CD4-positive, alpha-beta T cell treated with Interleukin-4 for 1 hour (primary cell): ENCODE measurements around the gene SHCBP1.
"Not testable (repeated sequence)": the region's sequence is repeated elsewhere in the genome, so short reads cannot be mapped to it uniquely, and the experiment has no call there.

Experiments used
- DNase-seq, 2 donors: peaks; one replicate each; pipeline ENCODE4 v3.0.0-alpha.2; 2020 to 2022

Gene SHCBP1, protein sequence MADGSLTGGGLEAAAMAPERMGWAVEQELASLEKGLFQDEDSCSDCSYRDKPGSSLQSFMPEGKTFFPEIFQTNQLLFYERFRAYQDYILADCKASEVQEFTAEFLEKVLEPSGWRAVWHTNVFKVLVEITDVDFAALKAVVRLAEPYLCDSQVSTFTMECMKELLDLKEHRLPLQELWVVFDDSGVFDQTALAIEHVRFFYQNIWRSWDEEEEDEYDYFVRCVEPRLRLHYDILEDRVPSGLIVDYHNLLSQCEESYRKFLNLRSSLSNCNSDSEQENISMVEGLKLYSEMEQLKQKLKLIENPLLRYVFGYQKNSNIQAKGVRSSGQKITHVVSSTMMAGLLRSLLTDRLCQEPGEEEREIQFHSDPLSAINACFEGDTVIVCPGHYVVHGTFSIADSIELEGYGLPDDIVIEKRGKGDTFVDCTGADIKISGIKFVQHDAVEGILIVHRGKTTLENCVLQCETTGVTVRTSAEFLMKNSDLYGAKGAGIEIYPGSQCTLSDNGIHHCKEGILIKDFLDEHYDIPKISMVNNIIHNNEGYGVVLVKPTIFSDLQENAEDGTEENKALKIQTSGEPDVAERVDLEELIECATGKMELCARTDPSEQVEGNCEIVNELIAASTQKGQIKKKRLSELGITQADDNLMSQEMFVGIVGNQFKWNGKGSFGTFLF

DNA sequence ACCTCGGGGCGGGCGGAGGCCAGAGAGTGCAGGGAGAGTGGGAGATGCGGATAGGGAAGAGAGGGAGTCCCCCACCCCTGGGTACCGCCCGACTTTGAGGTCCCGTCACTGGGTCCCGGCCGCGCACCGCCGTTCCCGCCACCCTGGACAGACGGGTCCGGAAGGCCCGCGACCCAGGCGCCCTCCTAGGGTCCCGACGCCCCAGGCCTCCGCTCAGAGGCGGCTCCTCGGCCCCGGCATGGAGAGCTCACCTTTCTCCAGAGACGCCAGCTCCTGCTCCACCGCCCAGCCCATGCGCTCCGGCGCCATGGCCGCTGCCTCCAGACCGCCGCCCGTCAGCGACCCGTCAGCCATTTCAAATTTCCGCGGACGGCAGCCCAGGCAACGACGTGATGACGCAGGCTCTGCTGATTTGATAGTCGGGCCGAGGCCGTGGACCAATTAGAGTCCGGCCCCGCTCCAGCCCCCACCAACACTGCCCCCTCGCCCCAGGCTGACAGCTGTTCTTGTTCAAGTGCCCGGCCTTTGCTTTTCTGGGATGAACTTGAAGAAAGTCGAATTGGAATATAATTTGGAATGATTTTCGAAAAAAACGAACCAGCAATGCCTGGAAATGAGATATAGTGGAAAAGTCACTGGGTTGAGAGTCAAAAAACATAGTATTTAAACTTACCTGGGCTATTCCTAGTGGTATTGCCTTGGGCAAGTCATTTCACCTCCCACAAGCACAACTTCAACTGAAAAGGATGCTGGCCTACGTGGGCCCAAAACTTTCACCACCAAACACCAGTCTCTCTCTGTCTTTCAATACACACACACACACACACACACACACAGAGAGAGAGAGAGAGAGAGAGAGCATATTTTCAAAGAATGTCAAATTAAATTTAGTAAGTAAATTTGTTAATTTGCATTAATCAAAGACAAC, at the start of gene SHCBP1:
TSS of gene SHCBP1 (minus strand) at position 374 of the 928 bp plus-strand sequence. CDS start at position 354, 20 bp downstream.
- DNase-seq = peak; percentile 73

DNA sequence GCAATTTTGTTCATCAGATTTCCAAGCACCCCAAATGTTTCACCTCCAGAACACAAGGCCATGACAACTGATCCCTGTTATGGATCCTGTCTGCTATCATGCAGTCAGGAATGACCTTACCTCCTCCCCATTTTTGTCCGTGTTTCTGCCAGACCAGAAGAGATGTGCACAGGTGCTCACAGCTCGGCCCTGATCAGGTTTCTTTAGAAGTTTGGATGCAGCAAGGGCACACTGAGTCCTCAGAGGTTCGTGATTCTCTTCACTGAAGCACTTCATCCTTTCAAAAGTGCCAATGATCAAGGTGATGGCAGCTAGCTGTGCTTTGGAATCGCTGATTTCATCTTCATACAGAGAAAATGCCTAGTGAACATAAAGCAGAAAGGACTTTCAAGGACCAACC, 40.9 kb upstream of the SHCBP1 start:
- DNase-seq = no peak

DNA sequence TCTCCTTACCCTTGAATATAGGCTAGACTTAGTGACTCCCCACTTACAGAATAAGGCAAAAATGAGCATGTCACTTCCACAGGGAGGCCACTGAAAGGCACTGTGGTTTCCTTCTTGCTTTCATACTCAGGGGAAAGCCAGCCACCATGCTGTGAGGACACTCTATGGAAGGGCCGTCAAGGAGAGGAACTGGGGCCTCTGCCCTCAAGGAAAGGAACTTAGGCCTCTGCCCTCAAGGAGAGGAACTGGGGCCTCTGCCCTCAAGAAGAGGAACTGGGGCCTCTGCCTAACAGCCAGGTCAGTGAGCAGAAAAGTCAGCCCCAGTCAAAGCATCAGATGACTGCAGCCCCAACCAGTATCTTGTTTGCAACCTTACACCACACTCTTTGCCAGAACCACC, 37.7 kb upstream of the SHCBP1 start:
- DNase-seq = peak; percentile 26 to 74

- DNase-seq = no peak
Measured at GRCh38 chr16:46651305-46651704, 30.1 kb upstream of the SHCBP1 start.

- DNase-seq = no peak
Measured at GRCh38 chr16:46650254-46650623, 29.1 kb upstream of the SHCBP1 start.

DNA sequence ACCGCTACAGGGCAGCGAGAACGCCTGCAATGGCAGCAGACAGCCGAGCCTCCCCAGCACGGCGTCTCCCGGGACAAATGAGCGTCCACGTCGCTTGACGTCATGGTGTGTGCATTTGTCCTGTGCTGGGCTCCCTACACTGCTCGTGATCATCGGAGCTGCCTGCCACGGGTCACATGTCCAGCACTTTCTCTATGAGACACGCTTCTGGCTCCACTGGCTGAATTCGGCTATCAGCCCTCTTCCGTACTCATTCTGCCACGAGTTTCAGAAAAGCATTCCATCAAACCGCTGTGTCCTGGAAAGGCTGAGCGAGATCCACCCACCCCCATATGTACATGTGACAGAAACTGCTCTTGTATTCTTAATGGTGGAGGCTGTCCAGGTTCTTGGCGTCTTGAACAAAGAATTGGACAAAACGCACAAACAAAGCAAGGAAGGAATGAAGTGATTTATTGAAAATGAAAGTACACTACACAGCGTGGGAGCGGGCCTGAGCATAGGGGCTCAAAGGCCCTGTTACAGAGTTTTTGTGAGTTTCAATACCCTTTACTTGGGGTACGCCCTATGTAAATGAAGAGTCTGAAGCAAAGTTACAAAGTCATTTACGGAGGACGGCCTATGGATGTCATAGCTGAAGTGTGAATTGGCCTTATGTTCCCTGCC, 28.5 kb upstream of the SHCBP1 start:
- no peak for DNase-seq

DNA sequence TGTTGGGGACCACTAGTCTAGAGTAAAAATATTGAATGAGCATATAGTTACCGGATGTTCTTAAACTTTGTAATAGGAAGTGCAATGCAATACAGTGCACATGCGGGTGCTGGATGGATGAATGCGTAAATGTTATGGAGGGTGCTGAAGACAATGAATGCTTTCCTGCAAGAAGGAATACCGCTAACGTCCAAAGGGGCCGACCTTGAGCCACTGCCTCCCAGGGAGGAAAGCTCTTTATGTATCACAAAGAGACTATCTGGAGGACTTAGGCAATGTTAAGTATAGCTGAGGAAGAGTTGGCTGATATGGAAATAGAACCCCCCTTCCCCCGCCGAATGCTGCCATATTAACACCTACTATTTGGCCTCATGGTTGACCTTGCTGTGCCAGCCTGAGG, 27.5 kb upstream of the SHCBP1 start:
- no peak for DNase-seq

- no peak for DNase-seq
Measured at GRCh38 chr16:46638947-46639925, 18.1 kb upstream of the SHCBP1 start.

DNA sequence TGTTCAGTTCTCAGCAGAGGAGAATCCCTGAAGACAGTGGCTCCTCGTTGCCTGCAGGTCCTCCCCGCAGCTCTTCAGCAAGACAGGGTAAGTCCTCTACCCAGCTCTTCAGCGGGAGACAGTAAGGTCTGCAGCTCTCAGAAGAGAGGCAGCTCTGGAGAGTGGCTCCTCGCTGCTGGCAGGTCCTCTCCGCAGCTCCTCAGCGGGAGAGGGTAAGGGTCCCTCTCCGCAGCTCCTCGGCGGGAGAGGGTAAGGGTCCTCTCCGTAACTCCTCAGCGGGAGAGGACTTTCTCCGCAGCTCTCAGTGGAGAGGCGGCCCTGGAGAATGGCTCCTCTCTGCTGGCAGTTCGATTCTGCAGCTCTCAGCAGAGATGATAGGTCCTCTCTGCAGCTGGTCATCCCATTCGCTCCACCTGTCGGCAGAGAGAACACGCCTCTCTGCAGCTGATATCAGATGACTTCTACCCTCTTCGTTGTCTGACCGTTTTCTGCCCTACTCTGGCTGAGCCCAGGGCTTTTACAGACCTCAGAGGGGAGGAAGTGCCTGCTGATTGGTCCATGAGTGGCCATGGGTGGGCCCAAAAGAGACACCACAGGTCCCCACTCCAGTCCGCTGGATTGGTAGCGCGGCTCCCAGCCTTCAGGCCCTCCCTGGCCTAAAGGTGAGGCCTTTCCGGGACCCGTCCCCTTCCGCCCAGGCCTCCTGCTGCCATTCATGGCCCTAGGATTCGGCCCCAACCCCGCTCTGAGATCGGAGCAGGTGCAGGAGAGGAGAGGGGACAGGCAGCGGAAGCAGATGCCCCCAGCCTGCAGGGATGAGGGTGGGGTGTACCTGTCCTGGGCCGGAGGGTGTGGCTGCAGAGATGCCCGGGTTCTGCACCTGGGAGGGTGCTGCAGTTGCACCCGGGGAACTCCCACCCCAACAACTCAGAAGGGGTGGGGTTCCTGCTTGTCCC, 11.9 kb upstream of the SHCBP1 start:
- no peak for DNase-seq

GRCh38 chr16:46629331-46630219, 8.4 kb upstream of the SHCBP1 start:
- no peak for DNase-seq

- DNase-seq = no peak
Measured at GRCh38 chr16:46627746-46628145, 6.6 kb upstream of the SHCBP1 start.

GRCh38 chr16:46626681-46627080, 5.5 kb upstream of the SHCBP1 start:
- DNase-seq = not testable (repeated sequence)

- DNase-seq = not testable (repeated sequence)
Measured at GRCh38 chr16:46624862-46625261, 3.7 kb upstream of the SHCBP1 start.

GRCh38 chr16:46623707-46624106, 2.5 kb upstream of the SHCBP1 start:
- not testable (repeated sequence) for DNase-seq

- DNase-seq = peak in 1 of 2 donors; percentile 29
Measured at GRCh38 chr16:46623246-46623645, 2.1 kb upstream of the SHCBP1 start.

GRCh38 chr16:46621934-46622676, 926 bp upstream of the SHCBP1 start:
- no peak for DNase-seq

DNA sequence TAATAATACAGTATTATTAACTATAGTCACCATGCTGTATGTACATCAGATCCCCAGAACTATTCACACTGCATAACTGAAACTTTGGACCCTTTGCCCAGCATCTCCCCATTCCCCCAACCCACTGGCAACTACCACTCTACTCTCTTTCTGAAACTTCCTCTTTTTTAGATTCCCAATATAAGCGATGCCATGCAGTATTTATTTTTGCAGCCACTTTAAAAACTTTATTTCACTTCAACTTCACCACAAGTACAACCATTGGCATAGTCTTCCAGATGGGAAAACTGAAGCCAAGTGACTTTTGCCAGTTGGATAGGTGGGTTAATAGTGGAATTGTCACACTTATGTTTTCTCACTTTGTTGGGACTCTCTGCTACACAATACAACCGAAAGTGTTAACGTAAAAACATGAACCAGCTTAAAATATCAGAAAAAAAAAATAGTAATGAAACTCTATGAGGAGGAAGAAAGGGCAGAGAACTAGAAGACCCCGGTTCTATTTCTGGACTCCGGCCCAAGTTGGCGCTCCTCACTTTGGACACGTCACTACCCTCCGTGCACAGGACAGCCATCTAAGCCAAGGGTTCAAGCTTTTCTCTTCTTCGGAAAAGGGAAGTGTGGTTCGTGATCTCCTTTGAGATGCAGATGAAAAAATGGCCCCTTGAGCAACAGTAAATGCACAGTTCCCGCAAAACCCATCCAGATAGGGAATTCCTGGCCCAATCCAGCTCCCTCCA, 743 bp downstream of the SHCBP1 start:
- no peak for DNase-seq

DNA sequence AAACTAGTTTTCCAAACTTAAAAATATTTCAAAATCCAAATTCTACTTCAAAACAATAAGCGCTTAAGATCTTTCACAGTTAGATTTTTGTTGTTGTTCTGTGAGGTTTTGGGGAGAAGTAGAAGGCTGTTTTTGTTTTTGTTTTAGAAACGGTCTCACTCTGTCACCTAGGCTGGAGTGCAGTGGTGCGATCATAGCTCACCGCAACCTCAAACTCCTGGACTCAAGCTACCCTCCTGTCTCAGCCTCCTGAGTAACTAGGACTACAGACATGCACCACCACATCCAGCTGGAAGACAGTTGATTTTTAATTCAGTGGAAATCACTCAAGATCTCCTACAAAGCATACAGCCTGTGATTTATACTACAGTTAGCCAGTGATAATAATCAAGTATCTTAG, 2.7 kb downstream of the SHCBP1 start:
- DNase-seq = no peak
